IMR-90 (cell line): ENCODE results near the gene PPP1CA. TPM values are rescaled to one million over a fixed set of nuclear protein-coding genes. Genes with fewer than 3 reads are reported as not detected.

Source experiments
- ATAC-seq: fragments of 200-7000 bp; cut with Tn5 transposase; 2 replicates; pipeline ENCODE4 v1.9.1; 2020; ENCODE audit warnings: low read depth, mild to moderate bottlenecking, moderate library complexity
- BruUV-seq: library from RNA; stranded (reverse); fragments of 400-500 nt; replicated peaks from 2 replicates; lab custom pipeline; 2021; lab: Mats Ljungman, UMichigan
- CTCF ChIA-PET: fragments of 300-600 bp; formaldehyde crosslinking; extraction: SDS; loops from one replicate; lab custom pipeline; 2021; ENCODE audit warnings: antibody characterized with exemption; lab: Yijun Ruan, JAX
- POLR2A ChIA-PET: fragments of 300-600 bp; sonication (Branson Sonifier 250); formaldehyde crosslinking; loops from one replicate; lab custom pipeline; 2022; ENCODE audit warnings: antibody characterized with exemption; ENCODE audit not compliant: unreplicated experiment; lab: Charles Lee
- DNase-seq: peaks from one replicate; pipeline ENCODE4 v3.0.0; 2013
- H2AFZ ChIP-seq: replicated peaks from 2 replicates; pipeline ENCODE3; 2013; ENCODE audit warnings: low read length, mild to moderate bottlenecking; ENCODE audit not compliant: poor library complexity
- H2AK5ac ChIP-seq: 2 replicates; pipeline ENCODE4 v1.6.1; 2013; ENCODE audit warnings: low read depth, low read length, inconsistent platforms
- H2AK9ac ChIP-seq: replicated peaks from 2 replicates; pipeline ENCODE3; 2013; ENCODE audit warnings: mild to moderate bottlenecking, low read depth, low read length, moderate library complexity; ENCODE audit not compliant: poor library complexity
- H2BK120ac ChIP-seq: 2 replicates; pipeline ENCODE4 v1.6.1; 2013; ENCODE audit warnings: low read depth, low read length, inconsistent platforms
- H2BK15ac ChIP-seq: 3 replicates; pipeline ENCODE4 v1.6.1; 2013; ENCODE audit warnings: low read depth, low read length, inconsistent platforms
- H2BK20ac ChIP-seq: 2 replicates; pipeline ENCODE4 v1.6.1; 2013; ENCODE audit warnings: low read depth, mild to moderate bottlenecking, inconsistent platforms, low read length, moderate library complexity
- H2BK5ac ChIP-seq: 2 replicates; pipeline ENCODE4 v1.6.1; 2013; ENCODE audit warnings: mild to moderate bottlenecking, low read depth, low read length, inconsistent platforms; ENCODE audit not compliant: poor library complexity, severe bottlenecking
- H3K14ac ChIP-seq: replicated peaks from 2 replicates; pipeline ENCODE4 v1.6.1; 2013; ENCODE audit warnings: low read depth, low read length, inconsistent platforms
- H3K18ac ChIP-seq: 2 replicates; pipeline ENCODE4 v1.6.1; 2013; ENCODE audit warnings: low read depth, low read length, control low read depth
- H3K23ac ChIP-seq: 2 replicates; pipeline ENCODE4 v1.6.1; 2013; ENCODE audit warnings: low read depth, low read length, inconsistent platforms
- H3K27ac ChIP-seq: 2 replicates; pipeline ENCODE4 v1.5.1; 2013; ENCODE audit warnings: mild to moderate bottlenecking, control low read depth, low read length; ENCODE audit not compliant: insufficient read depth
- H3K27me3 ChIP-seq: 2 replicates; pipeline ENCODE4 v1.6.1; 2013; ENCODE audit warnings: low read length; ENCODE audit not compliant: control insufficient read depth, insufficient read depth
- H3K36me3 ChIP-seq: 2 replicates; pipeline ENCODE4 v1.6.1; 2013; ENCODE audit warnings: low read length, mixed read lengths; ENCODE audit not compliant: control insufficient read depth, insufficient read depth
- H3K4ac ChIP-seq: 2 replicates; pipeline ENCODE4 v1.6.1; 2013; ENCODE audit warnings: low read depth, low read length, inconsistent platforms
- H3K4me1 ChIP-seq: 2 replicates; pipeline ENCODE4 v1.6.1; 2013; ENCODE audit warnings: low read length, mixed read lengths; ENCODE audit not compliant: control insufficient read depth, insufficient read depth
- H3K4me2 ChIP-seq: 2 replicates; pipeline ENCODE4 v1.6.1; 2013; ENCODE audit warnings: low read depth, mild to moderate bottlenecking, control low read depth, low read length, moderate library complexity
- H3K4me3 ChIP-seq: 2 replicates; pipeline ENCODE4 v1.5.1; 2013; ENCODE audit warnings: low read depth, mild to moderate bottlenecking, control low read depth, low read length, moderate library complexity; ENCODE audit not compliant: insufficient read depth
- H3K56ac ChIP-seq: 2 replicates; pipeline ENCODE4 v1.6.1; 2013; ENCODE audit warnings: low read length, inconsistent platforms; ENCODE audit not compliant: insufficient read depth; ENCODE audit errors: extremely low read depth
- H3K79me1 ChIP-seq, 2 experiments: 2 replicates each; pipeline ENCODE4 v1.6.1; 2013; ENCODE audit warnings: low read length in 2 of 2, inconsistent platforms in 1 of 2, low read depth in 1 of 2
- H3K9ac ChIP-seq: 2 replicates; pipeline ENCODE4 v1.6.1; 2013; ENCODE audit warnings: low read depth, low read length, control low read depth
- H3K9me1 ChIP-seq: 2 replicates; pipeline ENCODE4 v1.6.1; 2013; ENCODE audit warnings: low read length, inconsistent platforms; ENCODE audit not compliant: insufficient read depth
- H3K9me3 ChIP-seq: 2 replicates; pipeline ENCODE4 v1.6.1; 2013; ENCODE audit warnings: low read length; ENCODE audit not compliant: control insufficient read depth, insufficient read depth
- H4K20me1 ChIP-seq: 2 replicates; pipeline ENCODE4 v1.6.1; 2013; ENCODE audit warnings: low read length, inconsistent platforms; ENCODE audit not compliant: insufficient read depth
- H4K5ac ChIP-seq: 2 replicates; pipeline ENCODE4 v1.6.1; 2013; ENCODE audit warnings: mild to moderate bottlenecking, low read depth, low read length, control low read depth
- H4K8ac ChIP-seq, 2 experiments: 2 replicates each; pipeline ENCODE4 v1.6.1; 2013; ENCODE audit warnings: low read depth in 2 of 2, low read length in 2 of 2, control low read depth in 1 of 2, inconsistent platforms in 1 of 2
- H4K91ac ChIP-seq: 2 replicates; pipeline ENCODE4 v1.6.1; 2013; ENCODE audit warnings: low read depth, low read length, inconsistent platforms; ENCODE audit not compliant: insufficient read depth
- BHLHE40 ChIP-seq: fragments of 150-350 bp; IDR thresholded peaks from 2 replicates; pipeline ENCODE4 v1.6.1; 2016; ENCODE audit warnings: mild to moderate bottlenecking, low read depth, low read length
- MAFK ChIP-seq: IDR thresholded peaks from 2 replicates; pipeline ENCODE4 v1.6.1; 2012; ENCODE audit warnings: low read depth, low read length, improper control_type of control experiment
- MAZ ChIP-seq: IDR thresholded peaks from 2 replicates; pipeline ENCODE4 v1.6.1; 2012; ENCODE audit warnings: low read depth, mild to moderate bottlenecking, low read length, improper control_type of control experiment, moderate library complexity, borderline replicate concordance
- MXI1 ChIP-seq: IDR thresholded peaks from 2 replicates; pipeline ENCODE4 v1.6.1; 2012; ENCODE audit warnings: low read depth, mild to moderate bottlenecking, low read length, moderate library complexity, borderline replicate concordance
- NFE2L2 ChIP-seq: fragments of 150-350 bp; IDR thresholded peaks from 2 replicates; pipeline ENCODE4 v1.6.1; 2016; ENCODE audit warnings: low read depth, mild to moderate bottlenecking, low read length
- RFX5 ChIP-seq: IDR thresholded peaks from 2 replicates; pipeline ENCODE4 v1.8.0; 2012; ENCODE audit warnings: low read depth, mild to moderate bottlenecking, low read length, moderate library complexity
- SMC3 ChIP-seq: fragments of 150-350 bp; IDR thresholded peaks from 2 replicates; pipeline ENCODE4 v1.6.1; 2016; ENCODE audit warnings: low read depth, mild to moderate bottlenecking, antibody characterized with exemption, low read length, moderate library complexity
- WGBS, 2 experiments: methylation state at CpG; one replicate each; pipeline versions ENCODE4 v1.1.5 to v1.1.7; 2013; ENCODE audit warnings: missing lambda C conversion rate in 2 of 2; ENCODE audit not compliant: insufficient read length in 1 of 2; ENCODE audit errors: extremely low coverage in 2 of 2; 5-methylcytosine and 5-hydroxymethylcytosine counted together
- dilution Hi-C: fragments of 300-500 bp; cut with HindIII; formaldehyde crosslinking; loops from one replicate; pipeline ENCODE4 v1.14.3; 2018; ENCODE audit warnings: low sequenced_read_pairs; ENCODE audit not compliant: unreplicated experiment
- in situ Hi-C: fragments of 300-500 bp; cut with MboI; formaldehyde crosslinking; loops from 3 replicates; pipeline ENCODE4 v1.14.3; 2019; ENCODE audit warnings: low sequenced_read_pairs, inconsistent platforms, mixed read lengths
- intact Hi-C: fragments of 100-400 bp; cut with micrococcal nuclease; formaldehyde crosslinking; loops from 2 replicates; pipeline ENCODE4 v1.10.0; 2022
- polyA plus RNA-seq, 3 experiments: library from polyadenylated mRNA; depleted of rRNA; stranded (reverse); fragments of >200 nt; gene quantifications; 2 replicates each; pipeline ENCODE4 v1.2.3, GENCODE V29; 2012; ENCODE audit warnings: low replicate concordance in 1 of 3
- total RNA-seq: library from RNA; depleted of rRNA; stranded (reverse); fragments of >200 nt; gene quantifications from 2 replicates; pipeline ENCODE4 v1.2.3, GENCODE V29; 2012
- TF ChIP-seq, protein P1 (sequence below): fragments of 150-350 bp; IDR thresholded peaks from 2 replicates; pipeline ENCODE4 v1.6.1; 2016; ENCODE audit warnings: low read depth, mild to moderate bottlenecking, low read length, moderate library complexity, borderline replicate concordance

PPP1CA gene
- total and polyA plus RNA-seq, 2 of the 4 experiments (the other 2 are of a cell fraction): 228 to 313 TPM

DNA sequence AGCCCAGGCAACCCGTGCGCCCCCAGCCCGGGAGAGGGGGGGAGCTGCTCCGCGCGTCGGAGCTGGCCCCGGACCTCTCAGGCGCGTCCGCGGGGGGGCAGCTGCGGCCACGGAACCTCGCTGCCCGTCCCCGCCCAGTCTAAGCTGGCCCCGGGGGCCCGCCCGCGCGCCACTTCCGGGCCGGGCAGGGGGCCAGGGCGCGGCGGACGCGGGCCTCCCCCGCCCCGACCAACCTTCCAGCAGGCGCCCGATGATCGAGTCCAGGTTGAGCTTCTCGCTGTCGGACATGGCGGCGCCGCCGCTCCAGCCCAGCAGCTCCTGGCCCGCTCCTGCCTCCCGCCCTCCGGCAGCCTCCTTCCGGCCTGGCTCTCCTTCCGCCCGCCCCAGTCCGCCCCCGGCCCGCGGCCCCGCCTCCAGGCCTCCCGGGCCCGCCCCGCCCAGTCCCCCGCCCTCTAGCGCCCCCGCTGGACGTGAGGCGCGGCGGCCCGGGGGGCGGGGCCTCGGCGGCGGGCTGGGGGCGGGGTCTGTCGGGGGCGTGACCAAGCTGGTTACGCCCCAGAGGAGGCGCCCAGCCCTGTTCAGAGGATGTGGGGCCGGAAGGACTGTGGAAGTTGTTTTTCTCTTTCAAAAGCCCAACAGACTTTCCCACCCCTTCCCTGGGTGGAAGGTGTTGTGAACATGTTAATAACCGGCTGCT is at the start of gene PPP1CA (continued):
- TF ChIP-seq, protein P1, sequence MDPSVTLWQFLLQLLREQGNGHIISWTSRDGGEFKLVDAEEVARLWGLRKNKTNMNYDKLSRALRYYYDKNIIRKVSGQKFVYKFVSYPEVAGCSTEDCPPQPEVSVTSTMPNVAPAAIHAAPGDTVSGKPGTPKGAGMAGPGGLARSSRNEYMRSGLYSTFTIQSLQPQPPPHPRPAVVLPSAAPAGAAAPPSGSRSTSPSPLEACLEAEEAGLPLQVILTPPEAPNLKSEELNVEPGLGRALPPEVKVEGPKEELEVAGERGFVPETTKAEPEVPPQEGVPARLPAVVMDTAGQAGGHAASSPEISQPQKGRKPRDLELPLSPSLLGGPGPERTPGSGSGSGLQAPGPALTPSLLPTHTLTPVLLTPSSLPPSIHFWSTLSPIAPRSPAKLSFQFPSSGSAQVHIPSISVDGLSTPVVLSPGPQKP: no peak
- TF ChIP-seq RFX5: no peak

DNA sequence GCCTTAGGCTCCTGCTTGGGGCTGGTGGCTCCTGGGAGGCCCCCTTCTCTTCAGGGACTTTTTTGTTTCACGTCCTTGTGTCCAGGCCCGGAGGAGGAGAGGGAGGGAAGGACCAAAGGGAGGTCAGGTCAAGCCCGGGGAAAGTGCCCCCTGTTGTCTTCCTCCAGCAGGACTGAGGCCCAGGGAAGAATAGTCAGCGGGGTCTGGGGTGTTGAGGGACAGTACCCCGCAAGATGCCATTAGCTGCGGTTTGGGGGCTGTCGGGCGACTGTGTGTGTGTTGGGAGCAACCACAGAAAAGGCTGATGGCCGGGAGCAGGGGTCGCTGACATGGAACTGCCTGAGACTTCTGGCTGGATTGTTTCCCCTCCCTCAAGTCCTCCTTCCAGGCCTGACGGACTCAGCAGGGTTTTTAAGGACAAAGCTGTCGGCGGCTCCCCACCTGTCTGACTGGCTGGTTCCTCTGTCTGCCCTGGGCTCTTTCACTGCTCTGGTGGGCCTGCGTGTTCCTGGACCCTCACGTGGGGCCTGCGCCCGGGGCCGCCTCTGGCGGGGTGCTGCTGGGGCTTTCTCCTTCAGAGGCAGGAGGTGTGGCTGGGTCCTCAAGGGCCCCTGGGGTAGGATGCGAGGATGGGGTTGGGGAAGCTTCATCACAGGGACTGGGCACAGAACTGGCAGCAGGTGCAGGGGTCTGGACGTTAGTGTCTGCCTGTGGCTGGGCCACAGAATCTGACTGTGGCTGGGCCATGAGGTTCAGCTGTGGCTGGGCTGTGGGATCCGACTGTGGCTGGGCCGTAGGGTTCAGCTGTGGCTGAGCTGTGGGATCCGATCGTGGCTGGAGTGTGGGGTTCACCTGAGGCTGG is 49.4 kb upstream of the PPP1CA start:
- Histone ChIP-seq H3K56ac (no peak overlapping the region), H3K23ac (no peak overlapping the region), H3K14ac (no peak overlapping the region), H2BK120ac (no peak overlapping the region), H2AK5ac (no peak overlapping the region), H3K9ac (no peak overlapping the region), H3K4me1 (no peaks in the 10 kb centered on the region), H3K9me3 (no peaks in the 10 kb centered on the region), H2AFZ (no peak overlapping the region), H4K20me1 (no peaks in the 10 kb centered on the region), H3K4me2 (no peak overlapping the region), H3K36me3 (no peaks in the 10 kb centered on the region), H2BK5ac (no peak overlapping the region), H4K8ac (no peak overlapping the region), H3K4me3 (no peak overlapping the region), H3K9me1 (no peaks in the 10 kb centered on the region), H2AK9ac (no peak overlapping the region), H3K18ac (no peak overlapping the region), H3K79me1 (no peaks in the 10 kb centered on the region), H3K27me3 (peaks cover 11% of the 10 kb centered on the region; the same call in 1 of the 2 replicates), H2BK15ac (no peak overlapping the region), H4K91ac (no peak overlapping the region), H3K27ac (no peak overlapping the region), H4K5ac (no peak overlapping the region), H3K4ac (no peak overlapping the region), H2BK20ac (no peak overlapping the region)
- DNase-seq (no peak), ATAC-seq (no peak)
- intact Hi-C loops (no loop called here), dilution Hi-C loops (no loop called here), in situ Hi-C loops (no loop called here)
- 71% methylated on average over 8 of the region's 25 CpGs; no CpG with 5 or more reads in 1 of the 2 experiments for WGBS, 2 experiments
- TF ChIP-seq NFE2L2 (no peak), MAFK (no peak), MAZ (no peak), MXI1 (no peak), BHLHE40 (no peak), SMC3 (no peak)
- TF ChIP-seq, protein P1: no peak
- BruUV-seq: no TSS peak
- ChIA-PET POLR2A (no interaction called here), CTCF (no interaction called here)
